ENCODE data around the gene TAF1B. TPM values are rescaled to one million over a fixed set of nuclear protein-coding genes. Genes with fewer than 3 reads are reported as not detected.

Gene TAF1B
- total RNA-seq, 1 donor from 2014 or later: 31.4 TPM

DNA sequence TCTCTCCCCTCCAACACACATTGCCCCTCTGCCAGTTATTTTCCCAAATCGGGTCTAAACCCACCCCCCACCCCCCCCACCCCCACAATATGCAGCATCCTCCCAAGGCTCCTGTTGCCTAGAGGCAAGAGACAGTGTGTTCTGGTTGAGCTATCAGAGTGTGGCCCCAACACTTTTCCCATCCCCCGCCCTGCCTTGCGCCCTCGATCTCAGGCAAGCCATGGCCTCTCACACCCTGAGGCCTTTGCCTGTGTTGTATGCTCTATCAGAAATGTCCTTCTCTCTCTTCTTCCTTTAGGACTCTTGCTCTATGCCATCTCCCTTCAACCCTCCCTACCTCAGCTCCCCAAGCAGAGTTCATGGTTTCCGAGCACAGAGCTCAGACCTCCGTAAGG, 98.7 kb downstream of the TAF1B start:
- no peak for DNase-seq

- no peak for DNase-seq
Observed at GRCh38 chr2:9944330-9944758, 101.1 kb downstream of the TAF1B start.

GRCh38 chr2:9945596-9945995, 102.3 kb downstream of the TAF1B start:
- no peak for DNase-seq

DNA sequence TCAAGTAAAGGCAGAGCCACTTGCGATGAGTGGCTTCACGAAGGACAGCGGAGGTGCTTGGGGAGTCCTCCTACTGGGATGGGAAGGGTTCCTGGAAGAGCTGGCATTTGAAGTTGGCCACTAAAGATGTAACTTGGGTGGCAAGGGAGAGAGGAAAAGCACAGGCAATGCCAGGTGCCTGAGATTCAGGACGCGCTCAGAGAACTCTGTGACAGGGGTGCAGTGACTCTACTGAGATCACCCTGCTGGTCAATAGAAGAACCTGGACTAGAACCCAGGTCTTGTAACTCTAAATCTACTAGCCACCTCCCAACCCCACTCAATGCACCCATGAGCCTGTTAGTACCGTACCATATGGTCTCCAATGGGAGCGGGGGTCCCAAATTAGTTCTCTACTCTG, 102.8 kb downstream of the TAF1B start:
- no peak for DNase-seq

DNA sequence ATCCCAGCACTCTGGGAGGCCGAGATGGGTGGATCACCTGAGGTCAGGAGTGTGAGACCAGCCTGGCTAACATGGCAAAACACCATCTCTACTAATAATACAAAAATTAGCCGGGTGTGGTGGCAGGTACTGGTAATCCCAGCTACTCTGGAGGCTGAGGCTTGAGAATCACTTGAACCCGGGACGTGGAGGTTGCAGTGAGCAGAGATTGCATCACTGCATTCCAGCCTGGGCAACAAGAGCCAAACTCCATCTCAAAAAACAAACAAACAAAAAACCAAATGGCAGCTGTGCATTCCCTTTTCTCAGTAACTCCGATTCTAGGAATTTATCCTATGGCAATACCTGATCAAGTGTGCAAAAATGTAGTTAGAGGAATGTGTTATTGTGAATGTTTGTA, 103.5 kb downstream of the TAF1B start:
- DNase-seq: no peak

DNA sequence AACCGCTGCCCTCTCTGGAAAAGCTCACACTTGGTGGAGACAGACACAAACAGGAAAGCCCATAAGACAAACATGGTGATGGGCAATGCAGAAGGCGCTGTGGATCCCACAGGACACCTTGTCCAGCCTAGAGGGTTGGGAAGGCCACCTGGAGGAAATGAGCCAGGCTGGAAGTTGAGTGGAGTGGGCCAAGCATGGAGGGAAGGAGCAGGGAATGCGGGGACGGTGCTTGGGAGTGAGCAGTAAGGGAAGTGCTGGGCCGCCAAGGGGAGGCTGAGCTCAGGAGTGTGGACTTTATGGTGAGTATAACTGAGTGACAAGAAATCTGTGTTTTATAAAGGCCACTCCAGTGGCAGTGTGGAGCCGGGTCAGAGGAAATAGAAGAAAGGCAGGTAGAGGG, 105.4 kb downstream of the TAF1B start:
- no peak for DNase-seq

DNA sequence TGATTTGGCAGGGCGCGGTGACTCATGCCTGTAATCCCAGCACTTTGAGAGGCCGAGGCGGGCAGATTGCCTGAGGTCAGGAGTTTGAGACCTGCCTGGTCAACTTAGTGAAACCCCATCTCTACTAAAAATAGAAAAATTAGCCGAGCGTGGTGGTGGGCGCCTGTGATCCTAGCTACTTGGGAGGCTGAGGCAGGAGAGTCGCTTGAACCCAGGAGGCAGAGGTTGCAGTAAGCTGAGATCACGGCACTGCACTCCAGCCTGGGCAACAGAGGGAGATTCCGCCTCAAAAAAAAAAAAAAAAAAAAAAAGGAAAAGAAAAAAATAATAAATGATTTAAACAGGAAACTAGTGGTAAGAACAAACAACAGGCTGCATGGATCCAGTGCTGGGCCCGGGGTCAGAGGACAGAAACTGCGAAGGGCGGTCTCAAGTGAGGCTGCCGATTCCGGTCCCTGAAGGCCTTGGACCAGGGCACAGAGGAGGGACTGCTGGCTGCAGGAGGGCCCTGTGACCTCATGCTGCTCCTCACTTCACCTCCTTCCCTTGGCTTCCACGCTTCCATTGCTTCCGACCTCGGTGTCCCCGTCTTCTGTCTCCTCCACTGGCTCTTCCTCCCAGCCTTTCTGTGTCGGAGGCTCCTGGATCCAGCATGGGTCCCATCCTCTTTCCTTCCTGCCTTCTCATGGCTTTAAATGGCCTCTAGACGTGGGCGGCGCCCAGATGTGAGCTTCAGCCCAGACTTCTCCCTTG, 106.1 kb downstream of the TAF1B start:
- DNase-seq: no peak

- no peak for DNase-seq
Observed at GRCh38 chr2:9949992-9950520, 106.8 kb downstream of the TAF1B start.

GRCh38 chr2:9950521-9951271, 107.4 kb downstream of the TAF1B start:
- no peak for DNase-seq

DNA sequence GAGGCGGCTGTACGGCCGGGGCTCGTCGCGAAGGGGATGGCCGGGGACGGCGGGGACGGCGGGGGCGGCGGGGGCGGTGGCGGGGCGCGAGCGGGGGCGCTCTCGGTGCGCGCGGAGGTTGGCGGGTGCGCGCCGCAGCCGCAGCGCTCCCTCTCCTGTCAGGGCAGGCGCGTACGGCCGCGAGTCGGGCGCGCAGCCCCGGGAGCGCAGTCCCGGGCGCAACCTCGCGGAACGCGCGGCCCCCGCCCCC, 107.9 kb downstream of the TAF1B start:
- DNase-seq: no peak

- DNase-seq: peak; percentile 87
Observed at GRCh38 chr2:9951522-9952285, 108.4 kb downstream of the TAF1B start, which contains the start of gene GRHL1. TSS of gene GRHL1 (plus strand) at chr2:9951693. CDS start at chr2:9951834, 141 bp downstream.

DNA sequence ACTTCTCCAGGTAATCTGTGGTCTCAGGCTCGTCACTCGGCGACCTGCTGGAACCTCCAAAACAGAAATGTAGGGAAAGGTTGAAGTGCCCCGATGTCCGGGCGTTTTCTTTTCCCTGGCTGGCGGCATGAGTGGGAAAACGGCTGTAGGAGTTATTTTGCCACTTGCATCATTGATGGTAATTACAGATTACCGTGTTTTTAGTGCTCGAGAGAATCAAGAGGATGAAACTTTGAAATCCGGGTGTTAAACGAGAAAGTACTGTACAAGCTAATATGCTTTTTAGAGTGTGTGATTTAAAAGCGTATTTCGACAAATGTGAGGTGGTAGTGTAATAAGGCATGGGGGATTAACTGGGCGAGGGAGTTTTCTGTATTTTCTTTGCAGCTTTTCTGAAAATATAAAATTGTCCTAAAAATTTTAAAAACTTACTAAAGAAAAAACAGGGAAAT, 109.0 kb downstream of the TAF1B start:
- no peak for DNase-seq

DNA sequence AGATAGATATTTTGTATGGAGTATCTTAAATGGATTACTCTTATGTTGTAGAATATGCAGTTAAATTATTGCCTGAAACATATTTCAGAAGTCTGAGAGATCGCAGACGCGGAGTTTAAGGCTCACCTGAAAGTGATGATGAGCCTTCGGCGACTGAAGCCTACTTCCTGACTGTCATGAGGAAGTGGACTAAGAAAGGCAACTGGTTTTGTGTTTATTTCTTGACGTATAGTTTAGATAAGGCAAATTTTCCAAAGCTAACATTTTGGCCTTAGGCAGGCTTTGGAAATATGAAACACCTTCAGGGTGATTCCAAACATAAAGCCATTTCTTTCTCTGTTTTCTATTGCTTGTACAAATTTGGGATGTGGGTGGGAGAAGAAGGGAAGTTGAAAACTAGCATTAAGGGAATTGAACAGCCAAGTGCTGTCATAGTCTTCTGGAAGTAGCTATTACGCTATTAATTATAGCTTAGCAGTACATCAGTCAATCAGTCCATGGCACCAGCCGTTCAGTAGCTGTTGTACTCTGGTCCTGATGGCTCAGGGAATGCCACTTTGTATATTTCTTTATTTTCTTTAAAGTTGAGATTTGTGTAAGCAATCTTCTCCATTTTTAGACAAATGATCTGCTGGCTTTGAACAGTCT, 109.7 kb downstream of the TAF1B start:
- no peak for DNase-seq

GRCh38 chr2:9954136-9954535, 110.9 kb downstream of the TAF1B start:
- DNase-seq: no peak

GRCh38 chr2:9958057-9958456, 114.8 kb downstream of the TAF1B start:
- no peak for DNase-seq

GRCh38 chr2:9959262-9959661, 116.0 kb downstream of the TAF1B start:
- DNase-seq: no peak

- no peak for DNase-seq
Observed at GRCh38 chr2:9961013-9961412, 117.7 kb downstream of the TAF1B start.

- no peak for DNase-seq
Observed at GRCh38 chr2:9964334-9964980, 121.2 kb downstream of the TAF1B start.

- DNase-seq: no peak
Observed at GRCh38 chr2:9965119-9965822, 122.0 kb downstream of the TAF1B start.

DNA sequence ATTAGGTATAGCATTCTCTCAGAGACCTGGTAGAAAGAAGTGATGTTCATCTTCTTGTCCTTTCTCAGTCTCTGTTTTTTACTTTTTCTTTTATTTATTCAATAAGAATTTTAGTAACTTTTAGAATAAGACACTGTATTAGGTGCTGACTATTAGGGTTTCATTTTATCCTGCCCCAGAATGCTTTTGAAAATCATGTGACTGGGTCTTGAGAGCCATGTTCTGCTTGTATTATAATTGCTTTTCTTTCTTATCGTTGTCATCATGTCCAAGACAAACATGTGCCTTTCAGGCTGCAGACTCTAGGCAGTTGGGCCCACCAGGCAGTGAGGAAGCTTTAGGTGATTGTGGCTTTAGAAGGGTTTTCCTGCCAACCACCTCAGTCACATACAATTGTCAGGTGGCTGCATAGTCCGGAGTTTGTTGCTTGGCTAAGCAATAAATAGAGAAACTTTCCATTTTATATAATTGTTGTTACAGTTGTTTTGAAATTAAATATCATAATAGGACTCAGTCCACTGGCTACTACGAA, 123.3 kb downstream of the TAF1B start:
- DNase-seq: no peak

Measured in skin of body (tissue), 2 donors.